Dermis microvascular lymphatic vessel endothelial cell (primary cell): ENCODE data around the gene SLC16A9. TPM values are rescaled to one million over a fixed set of nuclear protein-coding genes. Genes with fewer than 3 reads are reported as not detected.
A peak's percentile ranks its signal among the peaks of the same experiment; 100 is the strongest.

ENCODE experiments used
- DNase-seq, 2 donors: peaks; one replicate each; pipeline versions ENCODE4 v3.0.0 to v3.0.0-alpha.2; 2010; ENCODE audit warnings: low read depth in 2 of 2
- total RNA-seq: library from RNA; depleted of rRNA; stranded (reverse); fragments of >200 nt; gene quantifications from 2 replicates; pipeline ENCODE4 v1.2.1, GENCODE V29; 2014

SLC16A9 gene
- total RNA-seq, 1 donor from 2014 or later, result 0.26 TPM

DNA sequence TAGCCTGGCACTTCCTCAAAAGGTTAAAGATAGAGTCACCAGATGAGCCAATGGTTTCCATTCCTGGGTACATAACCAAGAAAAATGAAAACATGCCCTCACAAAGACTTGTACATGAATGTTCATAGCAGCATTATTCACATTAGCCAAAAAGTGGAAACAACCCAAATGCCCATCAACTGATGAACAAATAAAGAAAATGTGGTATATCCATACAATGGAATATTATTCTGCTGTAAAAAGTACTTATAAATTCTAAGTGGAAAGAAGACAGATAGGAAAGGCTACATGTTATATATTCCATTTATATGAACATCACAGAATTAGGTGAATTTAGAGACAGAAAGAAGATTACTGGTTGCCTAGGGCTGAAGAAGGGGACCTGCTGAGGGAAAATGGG, 10.7 kb upstream of the SLC16A9 start:
- DNase-seq, result no peak

DNA sequence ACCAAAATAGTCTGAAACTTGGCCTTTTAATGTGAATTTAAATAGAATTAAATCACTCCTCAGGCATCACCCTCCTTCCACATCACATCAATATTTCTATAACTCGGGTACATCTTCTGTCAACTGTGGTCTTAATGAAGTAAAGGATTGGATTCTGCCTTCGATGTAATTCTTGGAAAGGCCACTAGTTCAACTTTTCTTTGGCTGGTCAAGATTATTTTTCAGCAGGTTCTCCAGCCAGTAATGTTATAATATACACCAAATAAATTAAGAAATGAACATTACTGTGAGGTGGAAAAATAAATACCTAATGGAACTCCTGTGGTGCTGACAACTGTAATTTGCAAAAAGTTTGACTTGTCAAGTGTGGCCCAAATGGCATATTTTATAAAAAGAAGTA, 9.7 kb upstream of the SLC16A9 start:
- DNase-seq, result no peak

- DNase-seq, result no peak
These were observed 8.6 kb upstream of the SLC16A9 start for GRCh38 chr10:59718257-59718656.

GRCh38 chr10:59713196-59713821, 3.7 kb upstream of the SLC16A9 start:
- DNase-seq, result no peak

DNA sequence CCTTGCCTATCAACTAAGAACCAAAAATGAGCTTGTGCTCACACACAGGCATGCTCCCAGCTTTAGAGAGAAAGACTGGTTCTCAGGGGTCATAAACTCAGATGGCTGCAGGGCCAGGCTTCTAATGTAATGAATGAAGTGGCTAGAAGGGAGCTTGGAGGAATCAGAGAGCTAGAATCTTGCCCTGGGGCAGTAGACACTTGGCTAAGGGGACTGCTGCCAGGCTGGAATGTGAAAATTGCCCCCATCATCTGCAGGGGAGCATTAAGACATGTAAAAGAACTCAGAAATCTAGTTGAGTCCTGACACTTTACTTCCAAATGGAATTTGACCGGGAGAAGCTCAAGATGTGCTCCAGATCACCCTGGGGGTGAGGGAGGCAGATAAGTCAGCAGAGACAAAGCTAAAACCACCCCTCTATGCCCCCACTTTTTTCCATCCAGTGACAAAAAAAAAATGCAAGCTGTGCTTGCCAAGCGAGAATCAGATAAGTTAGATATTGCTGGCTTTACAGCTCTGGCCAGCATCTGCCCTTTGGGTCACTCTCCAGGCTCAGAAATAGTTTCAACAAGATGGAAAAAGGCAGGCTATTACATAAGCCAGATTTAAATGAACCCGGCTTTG, 2.3 kb upstream of the SLC16A9 start:
- DNase-seq, result no peak

- no peak for DNase-seq
These were observed 745 bp downstream of the SLC16A9 start for GRCh38 chr10:59708816-59709394.

GRCh38 chr10:59706851-59707797, 2.5 kb downstream of the SLC16A9 start:
- DNase-seq, result no peak

DNA sequence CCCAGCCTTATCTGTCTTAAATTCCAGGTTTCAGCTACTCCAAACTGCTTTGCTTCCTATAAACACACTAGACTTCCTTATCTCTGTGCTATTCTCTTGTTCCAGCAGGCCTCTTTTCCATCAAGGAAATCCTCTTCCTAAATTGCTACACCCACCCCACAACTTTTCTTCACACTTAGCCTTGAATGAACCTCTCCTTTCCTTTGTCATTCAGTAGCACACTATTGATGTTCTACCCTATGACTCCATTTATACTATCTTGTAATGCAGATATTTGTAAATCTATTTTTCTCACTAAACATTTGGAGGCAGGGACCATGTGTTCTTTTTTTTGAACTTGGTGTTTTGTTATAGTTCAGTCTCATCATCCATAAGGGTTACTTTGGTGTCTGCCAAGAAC, 3.7 kb downstream of the SLC16A9 start:
- no peak for DNase-seq

GRCh38 chr10:59704630-59705029, 5.0 kb downstream of the SLC16A9 start:
- no peak for DNase-seq

- no peak for DNase-seq
These were observed 7.3 kb downstream of the SLC16A9 start for GRCh38 chr10:59702347-59702746.

GRCh38 chr10:59700709-59701108, 8.9 kb downstream of the SLC16A9 start:
- DNase-seq, result no peak

DNA sequence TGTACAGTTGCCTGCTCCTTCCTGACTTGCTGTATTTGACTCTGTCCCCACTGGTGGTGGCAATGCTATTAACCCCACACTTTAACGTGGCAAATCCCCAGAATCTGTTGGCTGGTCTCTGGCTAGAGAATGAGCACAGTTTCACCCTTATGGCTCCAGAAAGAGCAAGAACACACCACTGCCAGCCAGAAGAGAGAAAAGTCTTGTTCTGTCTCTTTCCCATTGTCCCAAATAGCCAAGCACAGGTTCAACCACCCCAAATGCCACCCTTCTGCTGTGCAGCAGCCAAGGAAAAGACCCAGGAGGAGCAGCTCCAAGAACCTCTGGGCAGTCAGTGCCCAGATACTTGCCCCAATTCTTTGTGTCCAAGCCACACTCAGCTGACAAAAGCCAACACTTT, 11.3 kb downstream of the SLC16A9 start:
- DNase-seq, result no peak

GRCh38 chr10:59695637-59696036, 14.0 kb downstream of the SLC16A9 start:
- DNase-seq, result no peak

GRCh38 chr10:59694936-59695335, 14.7 kb downstream of the SLC16A9 start:
- no peak for DNase-seq

GRCh38 chr10:59692113-59692512, 17.5 kb downstream of the SLC16A9 start:
- no peak for DNase-seq

DNA sequence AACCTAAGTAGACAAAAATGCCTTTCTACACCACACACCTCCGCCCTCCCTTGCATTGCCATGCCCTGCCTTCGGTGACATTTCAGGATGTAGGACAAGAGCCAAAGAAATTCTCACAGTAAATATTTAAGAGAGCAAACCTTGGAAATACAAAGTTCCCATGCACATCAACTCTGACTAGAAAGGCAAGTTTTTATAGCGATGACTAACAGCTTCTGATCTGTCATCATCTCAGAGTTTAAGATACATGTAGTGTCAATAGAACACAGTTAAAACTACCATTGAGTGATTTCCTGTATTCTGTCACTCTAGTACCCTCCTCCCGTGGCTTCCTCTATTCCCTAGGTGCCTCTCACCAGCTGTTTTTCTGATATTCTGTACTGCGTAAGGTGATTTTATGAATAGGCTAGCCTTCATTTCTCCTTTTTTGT, 20.7 kb downstream of the SLC16A9 start:
- DNase-seq, result peak in 1 of 2 donors; percentile 15

- DNase-seq, result no peak
These were observed 22.0 kb downstream of the SLC16A9 start for GRCh38 chr10:59687657-59688056.

DNA sequence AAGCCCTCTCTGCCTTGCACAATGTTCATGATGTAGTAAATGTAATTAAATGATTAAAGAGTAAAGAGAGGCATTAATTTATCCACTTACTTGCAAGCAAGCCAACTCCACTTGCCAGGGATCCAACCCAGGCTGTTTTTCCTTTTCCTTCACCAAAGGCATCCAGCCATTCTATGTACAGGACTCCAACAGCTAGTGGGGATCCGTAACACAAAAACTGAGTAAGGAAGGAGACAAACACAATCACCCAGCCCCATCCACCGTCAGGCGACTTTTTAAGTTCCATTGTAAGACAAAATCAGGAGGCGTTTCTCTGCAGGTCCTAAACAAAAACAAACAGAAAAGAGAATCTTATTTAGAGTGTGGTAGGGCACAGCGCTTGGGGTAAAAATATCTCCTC, 25.6 kb downstream of the SLC16A9 start:
- no peak for DNase-seq

GRCh38 chr10:59682986-59683937, 26.4 kb downstream of the SLC16A9 start:
- peak in 1 of 2 donors; percentile 6 for DNase-seq

GRCh38 chr10:59680199-59680598, 29.5 kb downstream of the SLC16A9 start:
- no peak for DNase-seq

DNA sequence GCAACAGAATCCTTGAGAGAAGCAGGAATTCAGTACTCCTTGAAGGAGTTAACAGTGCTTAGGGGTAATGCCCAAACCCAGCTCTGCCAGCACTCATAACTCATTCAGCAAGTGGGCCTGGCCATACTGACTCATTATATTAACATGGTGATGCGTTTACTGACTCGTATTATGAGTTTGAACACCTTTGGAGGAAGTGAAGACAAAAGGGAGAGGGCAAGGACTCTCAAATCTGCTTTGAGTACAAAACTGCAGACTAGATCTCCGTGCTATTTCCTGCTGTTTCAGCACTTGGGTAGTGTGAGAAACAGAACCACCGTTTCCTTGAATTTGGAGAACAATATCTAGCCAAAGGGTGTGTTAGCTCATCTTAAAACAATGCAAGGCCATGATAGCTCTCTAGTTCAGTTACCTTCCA, 30.8 kb downstream of the SLC16A9 start:
- DNase-seq, result peak in 1 of 2 donors; percentile 18
